Measurements from ENCODE around the gene ZSCAN5A.
A peak's percentile ranks its signal among the peaks of the same experiment; 100 is the strongest.
"Not testable (repeated sequence)": the region's sequence is repeated elsewhere in the genome, so short reads cannot be mapped to it uniquely, and the experiment has no call there.

Gene ZSCAN5A

GRCh38 chr19:56271151-56271550 is 43.5 kb downstream of the ZSCAN5A start:
- DNase-seq (ENCODE audit: low spot score) = no peak

- DNase-seq (ENCODE audit: low spot score) = no peak
Observed at GRCh38 chr19:56270676-56271075, 44.0 kb downstream of the ZSCAN5A start.

- no peak for DNase-seq (ENCODE audit: low spot score)
Observed at GRCh38 chr19:56269348-56269747, 45.3 kb downstream of the ZSCAN5A start.

GRCh38 chr19:56266051-56266450 is 48.6 kb downstream of the ZSCAN5A start:
- no peak for DNase-seq (ENCODE audit: low spot score)

GRCh38 chr19:56263319-56263718 is 51.3 kb downstream of the ZSCAN5A start:
- DNase-seq (ENCODE audit: low spot score) = no peak

GRCh38 chr19:56261932-56262331 is 52.7 kb downstream of the ZSCAN5A start:
- not testable (repeated sequence) for DNase-seq (ENCODE audit: low spot score)

GRCh38 chr19:56261145-56261544 is 53.5 kb downstream of the ZSCAN5A start:
- DNase-seq (ENCODE audit: low spot score) = no peak

GRCh38 chr19:56258272-56258671 is 56.4 kb downstream of the ZSCAN5A start:
- no peak for DNase-seq (ENCODE audit: low spot score)

GRCh38 chr19:56253737-56254136 is 60.9 kb downstream of the ZSCAN5A start:
- peak; percentile 36 for DNase-seq (ENCODE audit: low spot score)

- DNase-seq (ENCODE audit: low spot score) = peak; percentile 24
Observed at GRCh38 chr19:56252699-56253422, 61.8 kb downstream of the ZSCAN5A start.

GRCh38 chr19:56248736-56249338 is 65.8 kb downstream of the ZSCAN5A start:
- not testable (repeated sequence) for DNase-seq (ENCODE audit: low spot score)

GRCh38 chr19:56245764-56246163 is 68.9 kb downstream of the ZSCAN5A start:
- not testable (repeated sequence) for DNase-seq (ENCODE audit: low spot score)

- DNase-seq (ENCODE audit: low spot score) = no peak
Observed at GRCh38 chr19:56245121-56245740, 69.4 kb downstream of the ZSCAN5A start.

- DNase-seq (ENCODE audit: low spot score) = no peak
Observed at GRCh38 chr19:56223481-56223880, 91.2 kb downstream of the ZSCAN5A start.

- DNase-seq (ENCODE audit: low spot score) = no peak
Observed at GRCh38 chr19:56222901-56223300, 91.7 kb downstream of the ZSCAN5A start.

GRCh38 chr19:56221851-56222250 is 92.8 kb downstream of the ZSCAN5A start:
- no peak for DNase-seq (ENCODE audit: low spot score)

GRCh38 chr19:56221442-56221841 is 93.2 kb downstream of the ZSCAN5A start:
- DNase-seq (ENCODE audit: low spot score) = not testable (repeated sequence)

- DNase-seq (ENCODE audit: low spot score) = no peak
Observed at GRCh38 chr19:56218961-56219360, 95.7 kb downstream of the ZSCAN5A start.

- no peak for DNase-seq (ENCODE audit: low spot score)
Observed at GRCh38 chr19:56217039-56217949, 97.3 kb downstream of the ZSCAN5A start.

GRCh38 chr19:56211718-56212117 is 102.9 kb downstream of the ZSCAN5A start:
- no peak for DNase-seq (ENCODE audit: low spot score)

- DNase-seq (ENCODE audit: low spot score) = not testable (repeated sequence)
Observed at GRCh38 chr19:56210036-56210435, 104.6 kb downstream of the ZSCAN5A start.

- DNase-seq (ENCODE audit: low spot score) = no peak
Observed at GRCh38 chr19:56209091-56209490, 105.5 kb downstream of the ZSCAN5A start.
